HCEC 1CT (cell line): ENCODE data around the gene PAX6.
A peak's percentile ranks its signal among the peaks of the same experiment; 100 is the strongest.

Experiments
- DNase-seq: peaks from one replicate; pipeline ENCODE4 v3.0.0-alpha.2; 2017

The PAX6 gene

GRCh38 chr11:31796499-31797189 is 14.5 kb downstream of the PAX6 start:
- no peak for DNase-seq

GRCh38 chr11:31795706-31796498 is 15.2 kb downstream of the PAX6 start:
- no peak for DNase-seq

- no peak for DNase-seq
Measured at GRCh38 chr11:31794548-31794947, 16.6 kb downstream of the PAX6 start.

DNA sequence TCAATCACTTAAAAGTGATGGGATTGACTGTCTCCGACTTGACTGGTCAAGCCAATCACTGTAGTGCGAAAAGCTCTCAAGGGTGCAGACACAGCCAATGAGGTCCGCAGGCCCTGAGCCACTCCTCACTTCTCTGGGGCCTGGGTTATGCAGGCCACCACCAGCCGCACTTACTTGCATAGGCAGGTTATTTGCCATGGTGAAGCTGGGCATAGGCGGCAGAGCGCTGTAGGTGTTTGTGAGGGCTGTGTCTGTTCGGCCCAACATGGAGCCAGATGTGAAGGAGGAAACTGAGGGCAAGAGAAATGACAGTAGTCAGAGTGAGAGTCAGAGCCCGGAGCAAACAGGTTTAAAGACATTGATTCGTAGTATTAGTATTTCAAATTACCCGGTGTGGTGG is 17.9 kb downstream of the PAX6 start:
- DNase-seq = no peak

DNA sequence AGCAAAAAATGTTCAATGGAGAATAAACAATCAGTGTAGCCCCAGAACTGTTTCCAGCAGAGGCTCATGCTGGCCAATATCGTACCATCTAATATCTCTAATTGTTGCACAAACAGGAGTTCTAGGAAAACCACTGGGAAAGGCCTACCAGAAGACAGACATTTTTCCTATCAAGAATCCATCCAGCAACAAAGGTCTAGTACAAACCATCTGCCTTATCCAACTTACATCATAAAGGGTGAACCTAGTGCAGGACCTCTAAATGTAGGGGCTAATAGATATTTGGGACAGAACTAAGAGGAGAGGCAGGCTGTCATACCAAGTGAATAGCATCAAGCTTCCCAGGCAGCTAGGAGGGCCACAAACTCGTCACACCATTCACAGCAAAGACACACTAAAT is 18.7 kb downstream of the PAX6 start:
- DNase-seq = no peak

DNA sequence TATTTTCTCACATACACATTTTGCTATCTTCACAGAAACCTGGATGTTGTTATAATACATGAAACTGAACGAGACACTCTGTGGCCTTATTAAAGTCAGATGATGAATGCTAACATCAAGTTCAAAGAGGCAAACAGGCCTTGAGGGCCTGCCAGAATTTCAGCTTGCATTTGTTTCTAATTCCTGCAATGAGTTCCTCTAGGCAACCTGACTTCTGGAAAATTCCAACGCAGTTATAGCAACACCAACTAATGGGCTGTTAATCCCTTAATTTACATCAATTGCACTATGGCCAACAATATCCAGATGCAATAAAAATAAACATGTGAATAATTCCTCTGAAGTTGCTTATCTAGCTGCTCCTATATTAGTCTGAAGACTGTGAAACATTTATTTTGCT is 19.1 kb downstream of the PAX6 start:
- DNase-seq = no peak

DNA sequence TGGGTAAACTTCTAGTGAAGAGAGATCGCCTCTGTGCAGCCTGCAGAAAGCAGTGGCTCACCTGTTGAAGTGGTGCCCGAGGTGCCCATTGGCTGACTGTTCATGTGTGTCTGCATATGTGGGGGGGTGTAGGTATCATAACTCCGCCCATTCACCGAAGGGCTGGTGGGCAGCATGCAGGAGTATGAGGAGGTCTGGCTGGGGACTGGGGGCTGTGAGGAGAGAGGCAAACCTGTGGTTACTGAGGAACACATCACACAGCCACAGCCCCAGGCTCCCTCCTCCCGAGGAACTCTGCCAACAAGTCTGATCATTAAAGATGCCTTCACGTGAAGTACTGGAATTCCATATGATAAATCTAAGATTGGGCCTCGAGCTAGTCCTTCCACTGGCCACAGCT is 20.5 kb downstream of the PAX6 start:
- no peak for DNase-seq

GRCh38 chr11:31788085-31788484 is 23.0 kb downstream of the PAX6 start:
- DNase-seq = no peak

DNA sequence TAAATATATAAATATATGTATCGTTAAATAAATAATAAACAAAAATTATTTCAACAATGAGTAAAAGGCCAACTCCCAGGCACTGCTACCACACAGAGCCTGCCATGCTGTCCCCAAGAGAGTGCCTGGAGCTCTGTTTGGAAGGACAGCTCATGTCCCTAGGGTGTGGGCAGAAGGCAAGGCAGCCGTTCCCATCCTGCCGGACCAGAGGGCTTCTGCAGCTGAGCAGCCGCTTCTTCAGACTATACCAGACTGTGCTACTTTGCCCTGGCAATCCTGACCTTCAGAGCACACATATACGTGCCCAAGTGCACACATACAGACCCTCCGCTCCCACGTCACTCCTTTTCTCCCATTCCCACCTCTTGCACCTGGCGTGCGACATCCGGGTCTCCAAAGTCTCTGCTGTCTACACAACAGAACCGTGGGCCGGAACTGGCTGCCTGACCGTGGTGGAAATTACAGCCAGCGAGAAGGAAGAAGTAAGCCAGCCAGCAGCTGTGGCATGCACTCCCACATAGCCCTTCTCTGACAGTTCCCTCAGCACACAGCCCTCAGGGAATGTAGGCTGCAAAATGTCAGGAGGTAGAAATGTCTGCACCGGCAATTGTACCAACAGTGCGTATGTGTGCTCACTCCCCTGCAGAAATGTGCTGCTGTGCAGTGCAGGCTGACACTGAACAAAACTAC is 24.0 kb downstream of the PAX6 start:
- no peak for DNase-seq

DNA sequence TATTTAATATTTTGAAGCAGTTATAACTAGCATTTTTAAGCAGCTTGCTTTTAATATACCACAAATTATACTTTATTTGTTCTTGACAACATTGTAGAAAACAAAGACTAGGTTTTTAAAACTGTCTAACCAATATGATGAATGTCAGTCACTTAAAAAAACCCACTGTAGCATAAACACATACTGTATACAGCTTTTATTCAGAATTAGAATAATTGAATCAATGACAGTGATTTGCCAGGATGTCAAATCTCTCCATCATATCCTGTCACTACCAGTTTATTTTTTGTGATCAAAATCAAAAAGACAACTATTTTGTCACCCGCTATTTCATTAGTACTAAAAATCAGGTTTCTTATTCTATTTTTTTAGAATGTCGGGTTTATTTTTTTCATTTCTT is 26.5 kb downstream of the PAX6 start:
- DNase-seq = no peak

- DNase-seq = no peak
Measured at GRCh38 chr11:31783252-31783651, 27.9 kb downstream of the PAX6 start.

DNA sequence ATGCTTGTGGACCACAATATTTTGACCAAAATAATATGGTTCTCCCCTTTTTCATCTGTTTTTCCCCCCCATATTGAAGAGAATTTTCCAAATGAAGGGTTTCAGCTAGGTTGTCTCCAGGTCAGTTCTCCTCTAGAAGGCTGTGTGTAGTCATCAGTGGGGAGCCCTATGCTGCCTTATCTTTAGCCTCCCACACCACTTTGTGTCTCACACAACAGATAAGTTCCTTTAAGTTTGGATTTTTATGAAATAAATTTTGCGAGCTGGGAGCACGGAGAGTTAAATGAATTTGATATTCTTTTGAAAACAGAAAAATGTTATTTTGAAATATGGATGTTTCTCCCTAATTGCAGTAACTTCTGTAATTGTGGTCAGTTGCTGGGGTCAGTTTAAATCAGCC is 28.9 kb downstream of the PAX6 start:
- DNase-seq = no peak

DNA sequence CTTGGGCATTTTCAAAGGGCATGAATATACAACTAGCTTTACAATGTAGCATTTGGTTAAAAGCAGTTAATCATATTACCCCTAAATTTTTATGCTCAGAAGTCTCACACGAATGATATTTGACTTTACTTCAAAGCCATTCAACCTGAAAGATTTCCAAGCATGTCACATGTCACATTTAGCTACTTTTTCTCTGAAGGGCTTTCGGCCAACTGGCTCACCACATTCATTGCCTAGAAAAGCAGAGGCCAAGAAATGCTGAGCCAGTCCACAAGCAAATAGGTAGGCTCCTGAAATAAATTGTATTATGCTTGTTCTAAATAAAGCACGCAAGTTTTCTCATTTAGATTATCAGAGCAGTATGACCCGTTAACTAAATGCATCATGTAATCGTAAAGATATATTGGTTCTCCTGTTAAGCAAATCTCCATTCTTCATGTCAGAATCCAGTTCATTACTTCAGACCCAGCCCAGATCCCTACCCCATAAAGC is 30.6 kb downstream of the PAX6 start:
- no peak for DNase-seq

- no peak for DNase-seq
Measured at GRCh38 chr11:31780078-31780477, 31.0 kb downstream of the PAX6 start.

DNA sequence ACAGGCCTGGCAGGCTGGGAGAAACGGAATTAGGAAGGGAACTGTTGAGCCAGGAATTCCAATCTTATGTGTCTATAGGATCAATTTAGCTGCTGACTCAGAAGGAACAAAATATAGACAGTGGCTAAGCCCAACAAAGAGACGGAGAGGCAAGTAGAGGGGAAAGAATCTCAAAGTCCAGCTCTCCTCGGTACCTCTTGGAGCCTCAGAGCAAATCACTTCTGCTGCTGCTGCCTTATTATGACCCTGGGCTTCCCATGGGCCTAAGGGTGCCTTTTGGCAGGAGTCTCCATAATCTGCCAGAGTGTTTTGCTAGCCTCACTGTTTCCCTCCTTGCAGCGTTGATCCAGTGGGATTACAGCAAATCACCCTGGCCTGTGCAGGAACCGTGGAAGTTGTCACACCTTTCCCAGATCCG is 31.7 kb downstream of the PAX6 start:
- peak; percentile 83 for DNase-seq

GRCh38 chr11:31772412-31772811 is 38.7 kb downstream of the PAX6 start:
- DNase-seq = no peak

- no peak for DNase-seq
Measured at GRCh38 chr11:31770011-31770700, 41.0 kb downstream of the PAX6 start.

GRCh38 chr11:31768749-31769640 is 42.1 kb downstream of the PAX6 start:
- no peak for DNase-seq

GRCh38 chr11:31767685-31768084 is 43.4 kb downstream of the PAX6 start:
- no peak for DNase-seq

DNA sequence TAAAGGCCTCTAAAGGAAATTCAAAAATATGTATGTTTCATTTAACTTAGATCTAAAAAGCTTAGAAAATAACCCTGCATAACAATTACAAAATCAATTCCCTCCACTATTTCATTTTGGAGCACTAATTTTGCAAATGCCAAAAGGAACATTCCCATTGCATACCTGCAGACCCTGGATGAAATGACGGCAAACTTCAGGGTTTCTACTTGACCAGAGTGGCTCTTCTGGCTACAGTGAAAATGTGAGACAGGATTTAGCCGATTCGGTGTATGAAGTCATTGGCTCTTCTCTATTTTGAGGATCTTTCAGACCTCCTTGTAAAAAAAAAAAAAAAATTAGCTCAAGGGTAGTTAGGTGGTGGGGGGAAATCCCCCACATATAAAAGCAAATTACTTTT is 44.1 kb downstream of the PAX6 start:
- DNase-seq = no peak

DNA sequence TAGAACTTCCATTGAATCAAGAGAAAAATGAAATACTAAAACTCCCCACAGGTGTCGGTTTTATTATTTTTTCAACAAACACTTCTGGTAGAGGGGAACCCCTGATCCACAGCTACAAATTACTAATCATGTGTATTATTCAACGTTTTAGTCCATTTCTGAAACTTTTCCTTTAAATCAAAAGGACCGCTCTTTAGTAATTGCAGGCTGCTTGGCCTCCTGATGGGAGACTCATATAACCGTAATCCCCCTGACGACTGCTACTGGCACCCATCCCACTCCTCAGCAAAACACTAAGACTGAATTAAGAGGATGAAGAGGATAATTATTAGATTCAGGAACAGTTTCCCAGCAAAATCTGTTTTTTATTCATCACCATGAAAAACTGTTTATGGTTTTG is 46.4 kb downstream of the PAX6 start:
- DNase-seq = no peak

DNA sequence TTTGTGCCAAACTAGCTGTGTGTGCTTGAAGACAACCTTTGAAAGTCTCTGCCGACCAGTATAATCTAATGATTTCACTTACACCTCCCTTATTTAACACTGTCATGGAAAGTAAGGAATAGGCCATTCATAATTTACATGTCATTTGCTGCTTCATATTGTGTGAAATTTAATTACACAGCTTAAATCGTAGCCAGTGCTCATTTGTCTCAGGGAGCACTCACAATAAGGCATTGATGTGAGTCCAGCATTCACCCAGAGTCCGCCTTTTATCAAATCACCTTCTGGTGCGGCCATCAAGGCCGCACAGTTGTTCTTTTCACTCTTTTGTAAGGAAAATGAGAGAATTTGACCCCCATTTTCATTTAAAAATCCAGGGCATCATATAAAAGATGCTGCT is 46.9 kb downstream of the PAX6 start:
- DNase-seq = no peak
